Mucosa of gallbladder (tissue), 1 donor: Measurements from ENCODE around the gene PKNOX2. TPM values are rescaled to one million over a fixed set of nuclear protein-coding genes. Genes with fewer than 3 reads are reported as not detected.

Source experiments
- DNase-seq: peaks from one replicate; pipeline ENCODE4 v3.0.0-alpha.2; 2020; ENCODE audit warnings: low spot score
- total RNA-seq: library from RNA; stranded (reverse); gene quantifications from one replicate; pipeline ENCODE4 v1.2.1, GENCODE V29; 2021
- donor health status: DM: no; HTN: no; CAD: no.

PKNOX2 gene
- total RNA-seq, 1 donor from 2014 or later = 5.1 TPM

DNA sequence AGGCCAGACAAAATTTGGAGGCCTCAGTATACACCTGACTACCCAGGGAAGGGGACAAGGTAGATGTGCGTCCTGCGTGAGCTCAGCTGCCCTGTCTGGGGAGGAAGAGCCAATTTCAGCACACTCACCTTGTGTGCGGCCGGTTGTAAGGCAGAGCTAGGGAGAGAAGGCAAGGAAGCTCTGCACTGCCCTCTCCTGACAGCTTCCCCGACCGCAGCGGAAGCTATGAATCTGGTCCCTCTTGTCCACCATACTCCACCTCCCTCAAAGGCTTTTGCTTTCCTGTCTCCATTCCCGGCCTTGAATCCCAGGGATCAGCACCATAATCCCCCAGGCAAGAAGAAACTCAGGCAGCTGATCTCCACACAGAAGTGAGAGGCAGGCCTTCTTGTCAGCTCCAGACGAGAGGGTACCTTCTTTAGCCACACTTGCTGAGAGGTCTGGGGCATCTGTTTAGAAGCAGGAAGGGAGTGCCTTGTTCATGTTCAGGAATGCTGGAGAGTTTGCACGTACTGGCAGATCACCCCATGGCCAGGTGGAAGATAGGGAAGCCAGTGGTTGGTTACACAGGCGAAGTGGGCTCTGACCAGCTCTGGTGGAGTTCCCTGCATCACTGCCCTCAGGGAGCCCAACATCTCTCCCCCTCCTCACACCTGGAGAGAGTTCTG, 269.0 kb downstream of the PKNOX2 start:
- peak; percentile 20 for DNase-seq

DNA sequence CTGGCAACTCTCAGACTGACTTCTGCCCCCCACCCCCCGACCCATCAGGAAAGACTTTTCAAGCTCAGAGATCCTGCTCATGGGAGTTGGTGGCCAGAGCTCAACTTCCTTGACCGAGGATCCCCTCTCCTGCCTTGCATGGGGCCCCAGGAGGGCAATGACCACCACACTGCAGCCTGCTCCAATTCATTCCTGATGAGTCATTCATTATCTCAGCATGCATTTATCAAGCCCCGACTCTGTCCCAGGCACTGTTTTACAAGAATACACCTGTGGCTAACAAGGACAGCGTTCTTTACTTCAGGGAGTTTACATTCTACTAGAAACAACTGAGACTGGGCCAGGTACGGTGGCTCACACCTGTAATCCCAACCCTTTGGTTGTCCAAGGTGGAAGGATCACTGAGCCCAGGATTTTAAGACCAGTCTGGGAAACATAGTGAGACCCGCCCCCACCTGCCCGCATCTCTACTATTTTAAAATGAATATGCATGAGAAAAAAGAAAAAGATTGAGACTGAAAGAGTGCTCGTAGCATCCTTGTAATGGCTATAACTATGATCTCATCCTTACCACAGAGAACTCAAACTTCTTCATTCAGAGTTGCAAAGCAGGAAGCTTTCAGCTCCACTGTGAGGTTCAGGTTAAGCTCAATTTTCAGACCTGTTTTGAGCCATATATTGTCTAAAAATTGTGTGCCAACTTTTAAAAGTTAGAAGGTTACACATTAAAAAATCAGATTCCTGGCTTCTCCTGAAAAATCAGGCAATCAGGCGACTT, 271.1 kb downstream of the PKNOX2 start:
- DNase-seq = no peak

GRCh38 chr11:125441648-125442410, 277.3 kb downstream of the PKNOX2 start:
- no peak for DNase-seq

DNA sequence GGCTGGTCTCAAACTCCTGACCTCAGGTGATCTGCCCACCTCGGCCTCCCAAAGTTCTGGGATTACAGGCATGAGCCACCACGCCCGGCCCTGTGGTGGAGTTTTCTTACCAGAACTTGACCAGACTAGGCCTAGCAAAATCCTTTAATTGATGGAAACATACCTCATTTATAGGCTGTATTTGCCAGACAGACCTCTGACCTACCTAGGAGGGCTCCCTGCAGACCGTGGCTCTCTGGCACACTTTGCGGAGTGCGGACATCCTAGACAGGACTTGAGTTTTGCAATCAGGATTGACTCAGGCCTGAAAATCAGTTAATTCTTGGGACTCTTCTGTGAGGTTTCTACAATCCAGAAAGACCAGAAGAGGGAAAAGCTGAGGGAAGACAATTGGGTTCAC, 278.4 kb downstream of the PKNOX2 start:
- DNase-seq = no peak

DNA sequence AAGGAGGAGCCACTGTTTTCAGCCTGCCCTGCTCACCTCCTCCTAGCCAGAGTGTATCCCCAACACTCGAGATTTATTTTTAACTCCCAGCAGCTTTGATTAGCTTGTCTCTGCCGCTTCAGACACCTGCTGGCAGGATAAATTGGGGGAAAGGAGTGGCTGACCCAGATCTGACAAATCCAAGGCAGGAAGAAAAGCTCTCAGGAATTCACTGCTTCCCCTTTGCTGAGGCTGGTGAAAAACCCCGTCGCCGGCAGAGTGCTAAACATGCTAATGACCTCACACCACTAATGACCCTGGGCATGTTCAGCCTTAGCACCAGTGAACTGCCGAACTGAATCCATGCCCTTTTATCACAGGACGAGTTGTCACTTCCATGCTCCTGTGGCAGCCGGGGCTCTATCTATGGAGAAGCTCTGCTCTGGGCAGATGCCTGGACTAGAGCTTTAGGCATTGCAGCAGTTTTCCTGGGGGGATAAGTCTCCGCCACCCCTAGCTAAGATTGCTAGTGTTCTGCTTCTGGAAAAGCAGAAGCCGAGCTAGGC, 279.3 kb downstream of the PKNOX2 start:
- no peak for DNase-seq

- no peak for DNase-seq
These were observed 281.2 kb downstream of the PKNOX2 start for GRCh38 chr11:125445731-125446130.

DNA sequence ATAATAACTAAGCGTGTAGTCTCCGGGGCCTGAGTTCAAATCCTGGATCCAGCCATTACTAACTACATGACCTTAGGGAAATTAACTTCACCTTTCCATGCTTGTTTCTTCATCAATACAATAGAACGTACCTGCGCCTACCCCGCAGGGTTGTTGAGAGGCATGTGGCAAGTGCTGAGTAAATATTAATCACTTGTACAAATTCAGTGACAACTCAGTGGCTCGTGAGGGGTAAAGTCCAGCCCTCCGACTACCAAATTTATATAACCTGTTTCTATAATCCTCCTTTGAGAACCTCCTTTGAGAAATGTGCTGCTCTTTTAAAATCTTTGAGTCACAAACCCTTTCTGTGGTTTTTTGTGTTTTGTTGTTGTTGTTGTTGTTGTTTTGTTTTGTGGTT, 281.7 kb downstream of the PKNOX2 start:
- DNase-seq = no peak

DNA sequence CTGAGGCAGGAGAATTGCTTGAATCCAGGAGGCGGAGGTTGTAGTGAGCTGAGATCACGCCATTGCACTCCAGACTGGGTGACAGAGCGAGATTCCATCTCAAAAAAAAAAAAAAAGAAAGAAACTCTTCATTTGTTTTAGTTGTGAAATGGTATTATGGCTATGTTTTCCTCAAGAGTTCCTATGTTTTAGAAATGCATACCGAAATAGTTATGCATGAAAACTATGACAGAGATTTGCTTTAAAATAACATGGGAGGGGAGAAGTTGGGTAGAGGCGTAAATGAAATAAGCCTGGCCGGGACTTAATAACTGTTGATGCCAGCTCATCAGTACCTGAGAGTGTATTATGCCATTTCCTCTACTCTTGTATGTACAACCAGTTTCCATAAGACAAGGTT, 283.2 kb downstream of the PKNOX2 start:
- no peak for DNase-seq

GRCh38 chr11:125448136-125448535, 283.6 kb downstream of the PKNOX2 start:
- no peak for DNase-seq

DNA sequence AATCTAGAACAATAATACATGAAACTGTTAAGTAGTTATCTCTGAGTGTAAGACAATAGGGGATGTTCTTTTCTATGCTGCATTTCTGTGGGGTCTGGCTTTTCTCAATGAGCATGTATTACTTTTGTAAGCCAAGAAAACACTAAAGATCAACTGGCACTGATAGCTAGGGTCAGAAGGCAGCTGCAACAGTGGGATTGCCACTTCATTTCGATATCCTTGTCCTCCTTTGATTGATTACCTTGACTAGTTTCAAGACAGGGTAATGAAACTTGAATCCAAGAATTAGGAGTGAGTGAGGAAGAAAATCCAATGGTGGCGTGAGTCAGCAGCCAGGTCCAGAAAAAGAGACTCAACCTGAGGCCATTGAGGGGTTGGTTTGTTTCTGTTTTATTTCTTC, 285.0 kb downstream of the PKNOX2 start:
- DNase-seq = no peak

- DNase-seq = peak; percentile 39
These were observed 287.0 kb downstream of the PKNOX2 start for GRCh38 chr11:125451400-125452124.

DNA sequence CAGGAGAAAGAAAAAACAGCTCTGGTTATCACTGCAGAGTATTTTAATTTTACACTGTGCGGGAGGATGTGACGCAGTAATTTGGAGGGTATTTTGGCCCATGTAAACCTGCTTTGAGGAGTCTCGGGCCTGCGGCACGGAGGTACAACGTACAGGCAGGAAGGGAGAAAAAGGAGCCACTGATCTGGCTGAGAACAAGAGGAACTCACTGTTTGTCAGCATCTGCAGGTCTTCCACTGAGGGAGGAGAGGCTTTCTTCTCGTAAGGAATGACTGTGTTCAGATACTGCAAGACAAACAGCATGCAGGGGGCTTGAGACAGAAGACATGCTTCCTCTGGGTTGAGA, 287.5 kb downstream of the PKNOX2 start:
- DNase-seq = no peak

DNA sequence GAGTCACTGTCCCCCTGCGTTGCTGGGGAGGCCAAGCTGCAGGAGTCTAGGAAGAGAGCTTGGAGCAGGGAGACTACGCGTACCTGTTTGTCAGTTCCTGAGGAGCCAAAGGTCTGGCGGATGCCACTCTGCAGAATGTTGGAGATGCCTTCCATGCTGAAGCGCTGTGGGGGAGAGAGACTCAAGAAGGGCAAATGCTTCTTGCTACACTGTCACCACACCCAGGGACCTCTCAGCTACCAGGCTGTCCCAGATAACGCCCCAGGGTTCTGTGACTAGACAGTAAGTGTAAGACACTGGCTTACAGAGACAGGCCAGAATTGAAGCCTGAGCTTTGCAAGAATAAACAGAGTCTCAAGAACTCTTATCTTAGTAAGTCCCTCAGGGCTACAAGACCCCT, 289.5 kb downstream of the PKNOX2 start:
- no peak for DNase-seq

DNA sequence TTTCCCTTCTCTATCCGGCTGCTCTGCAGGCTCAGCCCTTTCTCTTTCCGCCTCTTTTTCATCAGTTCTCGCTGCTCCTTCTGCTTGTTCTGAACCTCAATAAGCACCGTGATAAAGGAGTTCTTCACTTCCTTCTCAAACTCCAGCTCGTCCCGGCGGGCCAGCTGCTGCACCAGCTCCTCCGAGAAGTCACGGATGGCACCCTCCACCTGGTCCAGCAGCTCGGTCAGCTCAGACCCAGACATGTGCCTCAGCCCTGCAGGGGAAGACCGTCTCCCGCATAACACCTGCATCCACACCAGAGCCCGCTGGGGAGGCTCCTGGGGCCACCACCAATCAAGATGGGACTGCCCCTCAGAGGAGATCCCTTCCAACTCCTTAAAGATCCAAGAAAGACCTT, 291.3 kb downstream of the PKNOX2 start:
- no peak for DNase-seq

- DNase-seq = peak; percentile 30
These were observed 293.3 kb downstream of the PKNOX2 start for GRCh38 chr11:125457814-125458343.

DNA sequence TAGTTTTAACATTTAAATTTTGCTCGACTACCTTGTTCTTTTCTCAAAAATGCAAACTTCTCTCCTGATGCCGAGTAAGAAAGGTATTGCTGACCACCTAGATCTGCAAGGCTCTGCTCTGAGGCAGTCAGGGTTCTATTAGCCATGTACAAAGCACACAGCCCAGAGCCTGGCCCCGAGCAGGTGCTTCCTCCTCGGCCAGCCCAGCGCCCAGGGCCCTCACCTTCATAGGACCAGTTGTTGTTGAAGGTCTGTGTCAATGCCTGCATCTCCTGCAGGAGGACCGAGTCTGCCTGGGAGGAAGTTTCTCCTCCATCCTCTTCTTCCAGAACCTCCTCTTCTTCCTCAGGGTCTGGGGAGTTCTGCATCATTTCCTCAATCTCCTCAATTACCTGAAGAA, 295.7 kb downstream of the PKNOX2 start:
- no peak for DNase-seq

DNA sequence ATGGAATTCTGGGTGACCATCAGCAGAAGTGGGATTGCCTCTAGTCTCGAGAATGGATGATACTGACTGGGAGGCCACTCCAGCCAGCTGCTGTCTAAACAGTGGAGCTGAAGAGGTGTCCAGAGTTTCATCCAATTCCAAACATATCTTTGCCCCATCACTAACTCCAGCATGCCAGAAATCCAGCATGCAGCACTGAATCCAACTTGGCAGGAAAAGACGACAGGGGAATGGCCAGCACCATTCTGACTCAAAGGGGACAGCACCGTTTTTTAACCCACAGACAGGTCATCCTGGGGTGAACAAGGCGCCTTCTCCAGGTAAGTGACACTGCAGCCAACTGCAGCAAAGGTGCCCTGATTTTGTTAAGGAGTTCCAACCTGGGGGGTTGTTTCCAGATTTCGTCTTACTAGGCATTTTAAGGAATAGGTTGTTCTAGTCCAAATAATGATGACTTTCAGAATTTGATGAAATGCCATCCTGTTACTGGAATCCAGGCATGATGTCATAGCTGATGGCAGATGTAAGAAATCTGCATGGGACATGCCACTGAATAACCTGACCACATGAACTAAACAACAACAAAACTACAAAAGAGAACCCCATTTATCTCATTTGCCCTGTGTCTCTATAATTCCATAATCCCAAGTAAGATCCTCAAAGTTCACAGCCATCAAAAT, 299.2 kb downstream of the PKNOX2 start:
- DNase-seq = no peak

- no peak for DNase-seq
These were observed 299.7 kb downstream of the PKNOX2 start for GRCh38 chr11:125464270-125464662.

DNA sequence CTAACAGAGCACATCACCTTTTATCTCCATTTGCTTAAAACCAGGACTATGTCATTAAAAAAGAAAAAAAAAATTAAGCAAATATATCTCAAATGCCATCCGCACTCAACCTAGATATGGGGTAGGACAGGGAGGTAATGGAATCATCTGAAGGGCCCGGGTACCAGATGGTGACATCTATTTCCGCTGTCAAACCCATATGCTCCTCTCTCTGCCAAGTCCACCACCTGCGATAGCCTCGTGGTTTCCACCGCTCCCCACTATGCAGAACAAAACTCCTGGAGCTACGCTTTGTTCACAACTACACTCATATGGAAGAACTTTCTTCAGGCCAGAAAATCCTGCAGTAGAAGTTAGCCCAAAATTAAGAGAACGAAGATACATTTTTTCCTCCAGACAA, 300.1 kb downstream of the PKNOX2 start:
- no peak for DNase-seq

- no peak for DNase-seq
These were observed 300.7 kb downstream of the PKNOX2 start for GRCh38 chr11:125465255-125465654.

GRCh38 chr11:125465701-125466100, 301.1 kb downstream of the PKNOX2 start:
- DNase-seq = no peak
